SH-SY5Y (cell line): ENCODE data around the gene HPS4.

Experiments used
- GATA2 ChIP-seq: IDR thresholded peaks from 2 replicates; pipeline ENCODE4 v1.6.1; 2011; ENCODE audit warnings: mild to moderate bottlenecking, low read depth, low read length
- GATA3 ChIP-seq: IDR thresholded peaks from 2 replicates; pipeline ENCODE4 v1.6.1; 2011; ENCODE audit warnings: low read depth, mild to moderate bottlenecking, low read length, moderate library complexity

DNA sequence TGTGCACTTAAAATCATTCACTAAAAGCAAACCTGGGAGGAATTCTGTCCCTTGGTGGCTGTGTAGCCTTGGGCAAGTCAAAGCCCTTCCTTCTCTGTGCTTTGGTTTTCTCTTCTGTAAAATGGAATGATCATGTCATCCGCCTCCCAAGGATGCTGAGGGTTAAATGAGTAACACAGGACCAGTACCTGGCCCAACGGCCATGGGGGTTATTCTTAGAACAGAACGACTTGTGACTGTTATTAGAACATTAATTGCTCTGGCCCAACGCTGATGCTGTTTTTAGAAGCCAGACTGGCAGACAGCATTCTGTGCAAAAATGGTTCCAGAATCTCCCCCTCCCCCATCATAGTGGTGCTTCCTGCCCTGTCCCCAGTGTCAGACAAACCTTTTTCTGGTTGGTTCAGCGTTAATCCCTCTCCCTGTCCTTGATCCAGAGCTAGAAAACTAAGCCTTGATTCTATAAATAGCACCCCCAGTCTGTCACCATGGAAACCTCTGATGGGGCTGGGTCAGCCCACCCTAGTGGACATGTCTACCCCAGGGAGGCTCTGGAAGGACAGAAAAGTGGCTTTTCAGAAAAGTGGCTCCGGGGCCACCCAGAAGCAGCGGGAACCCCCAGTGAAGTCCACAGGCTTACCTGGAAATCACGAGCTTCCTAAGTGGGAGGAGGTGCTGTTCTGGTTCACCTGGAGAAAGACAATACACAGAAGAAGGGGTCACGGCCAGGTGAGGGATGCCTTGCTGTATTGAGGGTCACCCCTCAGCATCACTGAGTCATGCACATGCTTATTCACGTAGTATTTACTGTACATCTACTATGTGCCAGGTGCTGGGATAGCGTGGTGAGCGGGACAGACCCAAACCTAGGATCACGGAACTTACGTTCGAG lies 44.2 kb upstream of the HPS4 start:
- no peak for TF ChIP-seq GATA2
- no peak for TF ChIP-seq GATA3
